ENCODE data around the gene SMIM38.

GRCh38 chr11:69202511-69203221, 46.9 kb downstream of the SMIM38 start:
- TF ChIP-seq CTCF (IDR thresholded peaks at IDR 0.05) (no peak), POLR2A (IDR thresholded peaks at IDR 0.05) (no peak)
